ENCODE measurements around the gene TWSG1.

The TWSG1 gene

DNA sequence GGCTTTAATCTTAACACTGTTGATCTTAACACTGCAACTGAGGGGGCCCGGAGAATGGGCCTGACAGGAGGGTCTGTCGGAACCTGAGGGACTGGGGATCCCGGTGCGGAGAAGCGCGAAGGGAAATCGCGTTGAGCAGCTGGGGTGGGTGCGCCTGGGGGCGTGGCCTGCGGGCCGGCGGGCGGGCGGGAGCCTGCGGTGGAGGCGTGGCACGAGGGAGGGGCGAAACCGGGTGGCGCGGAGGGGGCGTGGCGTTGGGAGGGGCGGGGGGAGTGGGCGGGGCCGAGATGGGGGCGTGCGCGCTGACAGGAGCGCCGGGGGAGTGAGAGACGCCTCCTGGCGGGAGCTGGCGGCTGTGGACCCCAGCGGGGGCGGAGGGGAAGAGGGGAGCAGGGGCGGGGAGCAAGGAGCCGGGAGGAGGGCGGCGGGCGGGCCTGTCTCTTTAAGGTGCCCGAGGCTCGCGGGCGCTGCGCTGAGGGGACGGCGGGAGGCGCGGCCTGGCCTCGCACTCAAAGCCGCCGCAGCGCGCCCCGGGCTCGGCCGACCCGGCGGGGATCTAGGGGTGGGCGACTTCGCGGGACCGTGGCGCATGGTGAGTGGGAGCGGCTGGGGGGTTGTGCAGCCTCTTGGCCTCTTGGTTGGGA is at the start of gene TWSG1:
TWSG1 (plus strand) TSS at position 445 of the 644 bp plus-strand sequence. CDS start 2,457 bp downstream, outside the sequence.
- DNase-seq: peak; percentile 96

- DNase-seq: no peak
These were observed 49.0 kb upstream of the TWSG1 start for GRCh38 chr18:9285604-9286003.

- DNase-seq: no peak
These were observed 47.5 kb upstream of the TWSG1 start for GRCh38 chr18:9287036-9287435.

DNA sequence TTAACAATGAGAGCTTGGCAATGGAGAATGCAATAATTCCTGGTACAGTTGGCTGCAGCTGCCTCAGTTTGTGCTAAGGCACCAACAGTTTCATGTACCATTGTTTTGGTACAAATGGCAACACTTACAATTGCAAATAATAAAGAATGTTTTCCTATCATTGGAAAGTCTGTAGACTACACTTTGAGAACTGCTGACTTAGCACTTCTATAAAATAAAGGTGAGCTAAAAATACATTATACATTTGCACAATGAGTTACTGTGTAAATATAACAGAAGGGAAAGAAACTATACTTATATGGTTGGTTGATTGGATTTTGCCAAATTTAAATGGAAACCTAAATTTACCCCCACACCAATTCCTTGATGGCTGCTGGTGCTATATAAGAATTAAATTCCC is 44.9 kb upstream of the TWSG1 start:
- no peak for DNase-seq

GRCh38 chr18:9290156-9290555 is 44.4 kb upstream of the TWSG1 start:
- no peak for DNase-seq

DNA sequence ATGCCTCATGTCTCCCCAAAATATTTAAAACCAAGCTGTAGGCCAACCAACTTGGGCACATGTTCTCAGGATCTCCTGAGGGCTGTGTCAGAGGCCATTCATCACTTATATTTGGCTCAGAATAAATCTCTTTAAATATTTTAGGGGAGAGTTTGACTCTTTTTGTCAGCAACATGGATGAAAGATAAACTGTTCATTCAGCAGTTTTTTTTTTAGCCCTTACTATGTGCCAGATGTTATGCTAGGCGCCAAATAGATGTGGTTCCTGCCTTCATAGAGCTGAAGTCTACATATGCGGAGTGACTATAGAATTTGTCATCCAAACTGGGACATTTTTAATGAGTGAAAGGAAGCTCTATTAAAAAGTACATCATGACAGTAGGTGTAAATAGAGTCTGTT is 42.5 kb upstream of the TWSG1 start:
- no peak for DNase-seq

DNA sequence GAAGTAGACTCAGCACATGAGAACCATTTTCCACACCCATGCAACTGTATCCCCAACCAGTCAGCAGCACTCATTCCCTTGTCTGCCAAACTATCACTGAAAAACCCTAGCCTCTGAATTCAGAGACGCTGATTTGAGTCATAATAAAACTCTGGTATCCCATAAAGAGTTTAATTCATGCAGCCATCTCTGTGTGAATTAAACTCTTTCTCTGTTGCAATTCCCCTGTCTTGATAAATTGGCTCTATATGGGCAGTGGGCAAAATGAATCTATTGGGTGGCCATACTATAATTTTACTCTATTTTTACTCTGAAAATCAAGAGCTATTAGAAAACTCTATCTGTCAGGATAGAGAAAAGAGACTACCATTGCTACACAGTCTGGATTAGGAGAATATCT is 40.6 kb upstream of the TWSG1 start:
- no peak for DNase-seq

GRCh38 chr18:9296233-9297006 is 38.2 kb upstream of the TWSG1 start:
- no peak for DNase-seq

DNA sequence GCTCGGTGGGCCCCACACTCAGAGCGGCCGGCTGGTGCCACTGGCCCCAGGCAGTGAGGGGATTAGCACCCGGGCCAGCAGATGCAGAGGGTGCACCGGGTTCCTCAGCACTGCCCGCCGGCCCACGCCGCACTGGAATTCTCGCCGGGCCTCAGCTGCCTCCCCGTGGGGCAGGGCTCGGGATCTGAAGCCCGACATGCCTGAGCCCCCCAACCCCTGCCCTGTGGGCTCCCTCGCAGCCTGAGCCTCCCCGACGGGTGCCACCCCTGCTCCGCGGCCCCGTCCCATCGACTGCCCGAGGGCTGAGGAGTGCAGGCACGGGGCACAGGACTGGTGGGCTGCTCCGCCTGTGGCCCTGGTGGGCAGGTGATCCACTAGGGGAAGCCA is 37.6 kb upstream of the TWSG1 start:
- no peak for DNase-seq

GRCh38 chr18:9304388-9305070 is 30.0 kb upstream of the TWSG1 start:
- DNase-seq: no peak

DNA sequence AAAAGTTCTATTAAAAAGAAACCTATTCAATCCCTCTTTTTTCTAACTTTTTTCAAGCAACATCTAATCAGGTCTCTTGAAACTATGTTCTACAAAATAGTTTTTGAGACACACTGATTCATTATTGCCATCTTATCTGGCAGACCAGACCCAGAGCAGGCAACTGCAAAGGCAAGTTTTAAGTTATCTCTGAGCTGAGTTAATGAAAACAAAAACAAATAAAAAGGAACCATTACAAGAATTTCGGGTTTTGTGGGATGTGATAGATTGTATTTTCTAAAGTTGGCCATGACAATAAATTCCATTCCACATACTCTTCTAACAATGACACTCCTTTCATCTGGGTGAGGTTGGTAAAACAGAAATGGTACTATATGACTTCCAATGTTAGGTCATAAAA is 15.2 kb upstream of the TWSG1 start:
- no peak for DNase-seq

DNA sequence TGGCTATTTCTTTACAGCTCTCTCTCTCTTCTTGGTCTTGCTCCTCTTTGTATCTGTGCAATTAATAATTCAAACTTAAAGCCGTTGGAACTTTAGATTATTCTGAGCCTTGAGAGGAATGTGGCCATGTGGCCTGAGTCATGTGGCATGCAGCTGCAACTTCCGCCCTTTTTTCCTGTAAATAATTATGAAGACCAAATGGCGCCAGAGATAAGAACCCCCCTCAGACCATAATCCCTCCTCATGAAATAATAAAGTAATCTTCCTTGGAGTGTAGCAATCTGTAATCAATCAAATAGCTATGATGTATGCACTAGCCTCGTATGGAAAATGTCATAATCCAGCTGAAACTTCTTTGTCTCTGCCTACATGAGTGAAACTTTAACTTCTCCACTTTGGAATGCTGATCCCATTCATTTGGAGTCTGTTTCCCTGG is 13.5 kb upstream of the TWSG1 start:
- DNase-seq: no peak

GRCh38 chr18:9321736-9322135 is 12.8 kb upstream of the TWSG1 start:
- DNase-seq: no peak

DNA sequence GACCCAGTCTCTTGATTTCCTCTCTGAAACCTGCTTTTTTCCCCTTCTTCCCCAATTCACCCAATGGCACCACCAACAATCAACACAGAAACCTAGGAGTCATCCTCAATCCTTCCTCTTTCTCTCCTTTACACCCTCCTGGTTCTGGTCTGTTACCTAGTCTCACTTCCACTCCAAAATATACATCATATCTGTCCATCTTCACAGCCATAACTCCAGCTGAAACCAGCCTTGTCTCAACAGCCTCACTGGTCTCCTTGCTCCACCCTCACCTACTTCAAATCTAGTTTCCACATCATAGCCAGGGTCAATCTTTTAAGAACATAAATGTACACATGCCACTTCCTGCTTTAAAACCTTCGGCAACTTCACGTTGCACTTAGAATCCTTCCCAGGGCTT is 11.8 kb upstream of the TWSG1 start:
- no peak for DNase-seq

GRCh38 chr18:9323750-9324445 is 10.7 kb upstream of the TWSG1 start:
- DNase-seq: no peak

- DNase-seq: no peak
These were observed 8.9 kb upstream of the TWSG1 start for GRCh38 chr18:9325716-9326115.

DNA sequence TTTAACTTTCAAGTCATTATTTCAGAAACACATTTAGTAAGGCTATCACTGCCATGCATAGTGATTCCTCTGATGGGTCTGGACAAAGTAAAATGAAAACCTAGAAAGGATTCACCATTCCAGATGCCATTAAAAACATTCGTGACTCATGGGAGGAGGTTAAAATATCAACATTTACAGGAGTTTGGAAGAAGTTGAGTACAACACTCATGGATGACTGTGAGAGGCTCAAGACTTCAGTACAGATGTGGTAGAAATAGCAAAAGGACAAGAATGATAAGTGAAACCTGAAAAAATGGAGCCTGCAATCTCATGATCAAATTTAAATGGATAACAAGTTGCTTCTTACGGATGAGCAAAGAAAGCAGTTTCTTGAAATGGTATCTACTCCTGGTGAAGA is 5.8 kb upstream of the TWSG1 start:
- DNase-seq: no peak

DNA sequence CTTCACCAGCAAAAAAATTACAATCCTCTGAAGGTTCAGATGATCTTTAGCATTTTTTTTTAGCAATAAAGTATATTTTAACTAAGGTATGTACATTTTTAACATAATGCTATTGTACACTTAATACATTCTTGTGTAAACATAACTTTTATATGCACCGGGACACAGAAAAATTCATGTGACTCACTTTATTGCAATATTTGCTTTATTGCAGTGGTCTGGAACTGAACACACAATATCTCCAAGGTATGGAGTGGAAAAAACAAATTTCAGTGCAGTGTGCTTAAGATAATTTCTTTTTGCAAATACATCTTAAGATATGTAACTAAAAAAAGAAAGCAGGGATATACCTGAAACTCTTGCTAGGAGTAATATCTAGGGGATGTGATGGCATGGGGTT is 5.1 kb upstream of the TWSG1 start:
- DNase-seq: no peak

DNA sequence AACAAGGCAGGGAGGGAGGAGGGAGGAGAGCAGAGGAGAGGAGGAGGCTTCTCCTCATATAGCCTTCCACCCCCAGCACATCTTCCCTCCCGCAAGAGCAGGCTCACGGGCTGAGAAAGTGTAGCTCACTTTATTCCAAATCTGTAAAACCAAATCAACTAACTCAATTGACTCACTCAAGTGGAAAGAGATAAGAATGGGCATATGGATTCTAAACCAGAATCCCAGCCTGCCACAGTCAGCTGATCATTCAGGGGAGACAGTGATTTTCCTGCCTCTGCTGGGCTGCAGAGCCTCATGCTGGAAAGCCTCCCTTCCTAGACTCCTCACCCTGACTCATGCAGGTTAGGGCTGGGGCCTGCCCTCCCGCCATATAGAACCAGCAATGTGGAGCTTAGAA is 4.2 kb upstream of the TWSG1 start:
- no peak for DNase-seq

DNA sequence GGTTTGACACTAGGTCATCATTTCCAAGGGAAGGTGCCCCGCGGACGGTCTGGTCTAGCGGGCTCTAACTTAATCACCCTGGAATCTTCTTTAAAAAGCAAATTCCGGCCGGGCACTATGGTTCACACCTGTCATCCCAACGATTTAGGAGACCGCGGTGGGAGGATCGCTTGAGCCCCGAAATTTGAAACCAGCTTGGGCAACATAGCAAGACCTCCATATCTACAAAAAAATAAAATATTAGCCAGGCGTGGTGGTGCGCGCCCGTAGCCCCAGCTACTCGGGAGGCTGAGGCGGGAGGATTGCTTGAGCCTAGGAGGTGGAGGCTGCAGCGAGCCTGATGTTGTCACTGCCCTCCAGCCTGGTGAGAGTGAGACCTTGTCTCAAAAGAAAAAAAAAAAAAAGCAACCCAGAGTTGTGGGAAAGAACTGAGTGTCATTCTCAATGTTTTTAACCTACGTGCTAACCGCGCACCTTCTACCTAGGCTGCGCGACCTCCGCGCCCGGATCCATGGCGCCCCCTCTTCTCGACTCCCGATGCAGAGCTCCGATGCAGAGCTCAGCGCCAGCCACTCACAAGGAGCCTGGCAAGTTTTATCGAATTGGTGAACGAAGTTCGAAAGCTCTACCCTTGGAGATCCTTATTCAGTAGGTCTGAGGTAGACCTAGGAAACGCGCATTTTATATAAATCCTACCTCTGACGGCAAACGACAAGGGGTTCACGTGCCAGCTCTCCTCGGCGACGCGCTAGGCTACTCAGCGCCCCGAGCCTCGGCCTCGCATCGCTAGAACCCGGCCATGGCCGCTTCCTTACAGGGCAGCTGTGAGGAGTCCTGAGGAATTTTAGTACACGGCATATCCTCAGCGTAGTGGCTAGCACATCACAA is 888 bp upstream of the TWSG1 start:
- DNase-seq: peak; percentile 96

DNA sequence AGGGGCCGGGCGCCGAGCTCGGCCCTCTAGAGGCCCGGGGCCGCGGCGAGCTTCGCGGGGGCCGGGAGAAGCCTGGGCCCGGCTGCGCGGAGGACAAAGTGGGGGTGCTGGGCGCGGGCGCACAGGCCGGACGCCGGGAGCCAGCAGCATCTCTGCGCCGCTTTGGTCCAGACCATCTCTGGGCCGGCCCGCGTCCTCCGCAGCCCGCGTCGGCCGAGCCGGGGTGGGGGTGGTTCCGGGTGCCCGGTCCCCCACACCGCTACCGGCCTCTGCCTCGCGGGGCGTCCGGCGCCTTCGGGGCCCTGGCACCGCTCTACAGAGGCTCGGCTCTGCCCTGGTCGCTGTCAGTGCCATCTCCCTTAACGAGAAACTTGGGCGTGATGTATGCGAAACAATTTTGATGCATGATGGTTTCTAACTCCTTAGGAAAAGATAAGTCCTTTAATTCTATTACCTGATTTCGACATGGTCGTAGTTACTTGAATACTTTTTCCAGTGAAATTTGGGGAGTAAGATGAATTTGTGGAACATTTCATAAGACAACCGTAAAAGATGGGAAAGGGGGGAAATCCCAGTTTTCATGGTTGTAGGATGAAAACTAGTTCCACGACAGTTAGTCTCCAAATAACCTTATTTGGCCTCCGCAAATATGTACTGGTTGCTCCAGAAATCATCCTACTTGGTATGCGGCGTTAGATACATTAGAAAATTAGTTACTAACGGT is 562 bp downstream of the TWSG1 start:
- no peak for DNase-seq

DNA sequence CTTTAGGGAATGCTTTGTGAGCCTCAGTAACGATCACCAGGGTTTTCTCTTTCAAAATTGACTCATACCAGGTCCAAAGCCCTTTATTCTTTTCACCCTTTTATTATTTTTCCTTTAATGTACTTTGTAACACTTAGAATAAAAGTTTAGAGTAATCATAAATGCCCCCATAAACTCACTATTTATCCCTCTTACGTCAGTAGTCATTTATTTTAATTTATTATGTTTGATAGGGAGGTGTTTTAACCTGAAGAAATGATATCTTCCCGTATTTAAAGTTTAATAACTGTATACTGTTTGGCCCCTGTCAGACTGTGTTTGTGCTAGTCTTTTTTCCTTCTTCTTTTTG is 1.1 kb downstream of the TWSG1 start:
- DNase-seq: no peak

All from NCI-H2227 treated with DMSO at 0.1 percent for 48 hours (cell line).